Mammary epithelial cell (primary cell): ENCODE data around the gene LCN2.

Experiments
- CTCF ChIP-seq, 2 donors: IDR thresholded peaks in 1 of 2; conservative IDR thresholded peaks in 1 of 2; 2 replicates each; pipeline ENCODE4 v1.5.1; 2011 to 2012; ENCODE audit warnings: inconsistent platforms in 2 of 2, low read length in 2 of 2, mild to moderate bottlenecking in 2 of 2, control low read depth in 1 of 2, low read depth in 1 of 2; ENCODE audit not compliant: insufficient read depth in 1 of 2; ENCODE audit errors: extremely low read depth in 1 of 2
- EZH2 ChIP-seq: IDR thresholded peaks from 2 replicates; pipeline ENCODE4 v1.6.1; 2012; ENCODE audit warnings: low read length, inconsistent platforms, borderline replicate concordance

GRCh38 chr9:128166169-128166568 is 16.9 kb downstream of the LCN2 start:
- TF ChIP-seq CTCF (conservative IDR thresholded peaks at IDR 0.05 in 1 of 2, IDR thresholded peaks at IDR 0.05 in 1 of 2; ENCODE audit: extremely low read depth in 1 of 2, insufficient read depth in 1 of 2, low read depth in 1 of 2, low read length in 2 of 2) (no peak), EZH2 (no peak)
